Measurements from ENCODE around the gene PYY.

Gene PYY

GRCh38 chr17:43907998-43908721 lies 45.6 kb downstream of the PYY start:
- no peak overlapping the region for H3K4me3 ChIP-seq (replicated peaks; ENCODE audit: insufficient read depth, low read length)
- peaks cover 50% of the 10 kb centered on the region for H3K27me3 ChIP-seq (ENCODE audit: insufficient read depth, poor library complexity, severe bottlenecking)
- DNase-seq (ENCODE audit: low read depth in 1 of 2, low spot score in 1 of 2), result peak in 1 of 2 experiments; percentile 7
- TF ChIP-seq GABPA (IDR thresholded peaks at IDR 0.05; ENCODE audit: low read depth), result no peak
- TF ChIP-seq SPI1 (IDR thresholded peaks at IDR 0.05; ENCODE audit: borderline replicate concordance, low read depth), result no peak
- TF ChIP-seq CTCF (IDR thresholded peaks at IDR 0.05; ENCODE audit: insufficient read depth, low read length), result no peak
- no peak for TF ChIP-seq POLR2AphosphoS5 (IDR thresholded peaks at IDR 0.05; ENCODE audit: low read depth)
- TF ChIP-seq REST (IDR thresholded peaks at IDR 0.05; ENCODE audit: insufficient replicate concordance, low read depth), result no peak
- H3K27ac ChIP-seq (replicated peaks), result no peak overlapping the region

GRCh38 chr17:43907425-43907981 lies 46.2 kb downstream of the PYY start, which contains the start of gene MPP2:
MPP2 (minus strand) TSS chr17:43907536; CDS start chr17:43904460, 3,076 bp downstream.
- H3K27ac ChIP-seq (replicated peaks), result no peak within 1 kb of the TSS
- no peak within 1 kb of the TSS for H3K4me3 ChIP-seq (replicated peaks; ENCODE audit: insufficient read depth, low read length)
- DNase-seq (ENCODE audit: low read depth in 1 of 2, low spot score in 1 of 2), result peak; percentile 24 to 29
- peaks cover 50% of the 10 kb centered on the region for H3K27me3 ChIP-seq (ENCODE audit: insufficient read depth, poor library complexity, severe bottlenecking)
- TF ChIP-seq POLR2AphosphoS5 (IDR thresholded peaks at IDR 0.05; ENCODE audit: low read depth) (no peak), SPI1 (IDR thresholded peaks at IDR 0.05; ENCODE audit: borderline replicate concordance, low read depth) (no peak), REST (IDR thresholded peaks at IDR 0.05; ENCODE audit: insufficient replicate concordance, low read depth) (no peak), GABPA (IDR thresholded peaks at IDR 0.05; ENCODE audit: low read depth) (no peak), CTCF (IDR thresholded peaks at IDR 0.05; ENCODE audit: insufficient read depth, low read length) (no peak)

DNA sequence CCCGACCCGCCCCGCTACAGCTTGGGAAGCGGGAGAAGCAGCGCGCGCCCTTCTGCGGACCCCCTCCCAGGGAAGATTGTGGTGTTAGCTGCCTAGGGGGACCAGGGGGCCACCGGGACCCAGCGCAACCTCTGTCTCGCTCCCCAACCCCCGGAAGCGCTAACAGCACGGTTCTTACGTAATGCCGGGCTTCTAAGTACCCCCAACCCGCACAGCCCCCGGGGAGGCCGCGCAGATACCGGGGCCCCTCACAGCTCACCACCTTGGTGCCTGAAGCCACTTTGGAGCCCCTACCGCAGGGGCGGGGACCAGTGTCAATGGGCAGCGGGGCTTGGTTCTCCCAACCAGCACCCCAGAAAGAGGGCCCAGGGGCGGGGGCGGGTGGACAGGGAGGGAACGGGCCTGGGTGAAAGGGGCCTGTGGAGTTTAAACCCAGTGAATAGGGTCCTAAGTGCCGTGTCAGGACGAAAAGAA lies 46.8 kb downstream of the PYY start:
- no peak overlapping the region for H3K4me3 ChIP-seq (replicated peaks; ENCODE audit: insufficient read depth, low read length)
- DNase-seq (ENCODE audit: low read depth in 1 of 2, low spot score in 1 of 2), result no peak

More for the DNA sequence above, 46.8 kb downstream of the PYY start:
- TF ChIP-seq REST (IDR thresholded peaks at IDR 0.05; ENCODE audit: insufficient replicate concordance, low read depth) (no peak), POLR2AphosphoS5 (IDR thresholded peaks at IDR 0.05; ENCODE audit: low read depth) (no peak), GABPA (IDR thresholded peaks at IDR 0.05; ENCODE audit: low read depth) (no peak), SPI1 (IDR thresholded peaks at IDR 0.05; ENCODE audit: borderline replicate concordance, low read depth) (no peak), CTCF (IDR thresholded peaks at IDR 0.05; ENCODE audit: insufficient read depth, low read length) (no peak)
- peaks cover 52% of the 10 kb centered on the region for H3K27me3 ChIP-seq (ENCODE audit: insufficient read depth, poor library complexity, severe bottlenecking)
- H3K27ac ChIP-seq (replicated peaks), result no peak overlapping the region

Measured in HL-60 (cell line).